KMS-11 (cell line): ENCODE measurements around the gene CNTF.

Experiments
- H2AFZ ChIP-seq: fragments of 200-600 bp; sonication (generic); 2 replicates; pipeline ENCODE4 v1.6.1; 2016; ENCODE audit warnings: antibody characterized with exemption, mixed run types, low read depth
- H3K27ac ChIP-seq: fragments of 200-600 bp; sonication (generic); 2 replicates; pipeline ENCODE4 v1.6.1; 2016; ENCODE audit warnings: mild to moderate bottlenecking, mixed run types
- H3K27me3 ChIP-seq: fragments of 200-600 bp; sonication (generic); 2 replicates; pipeline ENCODE4 v1.6.1; 2017; ENCODE audit warnings: mild to moderate bottlenecking, low read depth, mixed run types, moderate library complexity; ENCODE audit not compliant: insufficient read depth
- H3K36me3 ChIP-seq: fragments of 200-600 bp; sonication (generic); 2 replicates; pipeline ENCODE4 v1.6.1; 2017; ENCODE audit warnings: mild to moderate bottlenecking, mixed run types; ENCODE audit not compliant: insufficient read depth
- H3K4me1 ChIP-seq: fragments of 200-600 bp; sonication (generic); 2 replicates; pipeline ENCODE4 v1.6.1; 2016; ENCODE audit warnings: mild to moderate bottlenecking, low read depth, mixed run types; ENCODE audit not compliant: poor library complexity, severe bottlenecking
- H3K4me2 ChIP-seq: fragments of 200-600 bp; sonication (generic); 2 replicates; pipeline ENCODE4 v1.7.0; 2016; ENCODE audit warnings: mild to moderate bottlenecking, mixed run types
- H3K4me3 ChIP-seq: fragments of 200-600 bp; sonication (generic); IDR thresholded peaks from 2 replicates; pipeline ENCODE4 v1.6.1; 2017; ENCODE audit warnings: low read depth, low read length, mixed read lengths; ENCODE audit not compliant: insufficient read depth
- H3K79me2 ChIP-seq: fragments of 200-600 bp; sonication (generic); 2 replicates; pipeline ENCODE4 v1.6.1; 2016; ENCODE audit warnings: low read depth, mixed run types; ENCODE audit not compliant: insufficient read depth
- H3K9ac ChIP-seq: fragments of 200-600 bp; sonication (generic); 2 replicates; pipeline ENCODE4 v1.6.1; 2016; ENCODE audit warnings: mild to moderate bottlenecking, mixed run types
- H4K20me1 ChIP-seq: fragments of 200-600 bp; sonication (generic); 2 replicates; pipeline ENCODE4 v1.6.1; 2016; ENCODE audit warnings: mild to moderate bottlenecking, mixed run types; ENCODE audit not compliant: insufficient read depth
- CTCF ChIP-seq: fragments of 200-600 bp; sonication (generic); conservative IDR thresholded peaks from 2 replicates; pipeline ENCODE4 v1.6.1; 2017; ENCODE audit warnings: low read depth, mild to moderate bottlenecking, antibody characterized with exemption, low read length, moderate library complexity, mixed read lengths

Gene CNTF

GRCh38 chr11:58639103-58639502 lies 16.6 kb downstream of the CNTF start:
- Histone ChIP-seq H3K79me2 (no peaks in the 10 kb centered on the region), H2AFZ (no peak overlapping the region), H3K4me1 (no peaks in the 10 kb centered on the region), H3K4me2 (no peak overlapping the region), H4K20me1 (no peaks in the 10 kb centered on the region), H3K27me3 (no peaks in the 10 kb centered on the region), H3K9ac (no peak overlapping the region), H3K27ac (no peak overlapping the region), H3K36me3 (no peaks in the 10 kb centered on the region), H3K4me3 (no peak overlapping the region)
- TF ChIP-seq CTCF, result no peak

GRCh38 chr11:58639669-58640068 lies 17.2 kb downstream of the CNTF start:
- Histone ChIP-seq H3K4me2 (no peak overlapping the region), H4K20me1 (no peaks in the 10 kb centered on the region), H2AFZ (no peak overlapping the region), H3K27me3 (no peaks in the 10 kb centered on the region), H3K4me3 (no peak overlapping the region), H3K79me2 (no peaks in the 10 kb centered on the region), H3K36me3 (no peaks in the 10 kb centered on the region), H3K27ac (no peak overlapping the region), H3K4me1 (no peaks in the 10 kb centered on the region), H3K9ac (no peak overlapping the region)
- TF ChIP-seq CTCF, result no peak

- TF ChIP-seq CTCF, result no peak
- Histone ChIP-seq H2AFZ (no peak overlapping the region), H3K36me3 (no peaks in the 10 kb centered on the region), H3K4me2 (no peak overlapping the region), H3K4me1 (no peaks in the 10 kb centered on the region), H3K9ac (no peak overlapping the region), H4K20me1 (no peaks in the 10 kb centered on the region), H3K79me2 (no peaks in the 10 kb centered on the region), H3K27ac (no peak overlapping the region), H3K27me3 (no peaks in the 10 kb centered on the region), H3K4me3 (no peak overlapping the region)
These were observed 18.0 kb downstream of the CNTF start for GRCh38 chr11:58640386-58641023.

- H3K4me1 ChIP-seq, result peaks cover 7% of the 10 kb centered on the region
- H3K4me3 ChIP-seq, result no peak overlapping the region
- H3K27me3 ChIP-seq, result no peaks in the 10 kb centered on the region
- no peak overlapping the region for H3K27ac ChIP-seq
- no peaks in the 10 kb centered on the region for H3K79me2 ChIP-seq
- H2AFZ ChIP-seq, result no peak overlapping the region
- H3K9ac ChIP-seq, result no peak overlapping the region
- no peak overlapping the region for H3K4me2 ChIP-seq
- H3K36me3 ChIP-seq, result no peaks in the 10 kb centered on the region
- TF ChIP-seq CTCF, result no peak
- H4K20me1 ChIP-seq, result no peaks in the 10 kb centered on the region
These were observed 18.9 kb downstream of the CNTF start for GRCh38 chr11:58641341-58641740.
